ENCODE measurements around the gene LRP1B.

LRP1B gene

DNA sequence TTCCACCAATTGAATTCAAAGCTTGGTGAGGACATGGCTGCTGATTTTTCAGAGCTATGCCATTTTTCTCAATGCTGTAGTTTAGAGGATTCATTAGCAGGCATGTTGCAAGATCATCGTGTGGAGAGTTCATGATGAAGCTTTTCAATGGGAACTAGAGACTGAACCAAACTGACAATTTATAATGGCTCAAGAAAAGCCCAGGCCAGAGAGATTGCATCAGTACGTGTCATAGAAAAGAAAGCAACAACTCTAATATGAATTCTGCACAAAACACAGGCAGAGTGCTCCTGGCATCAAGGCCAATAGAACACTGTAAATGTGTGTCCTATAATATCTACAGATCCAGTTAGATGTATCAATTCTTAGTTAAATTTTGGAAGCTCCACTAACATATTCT, 477.6 kb downstream of the LRP1B start:
- DNase-seq, result no peak

DNA sequence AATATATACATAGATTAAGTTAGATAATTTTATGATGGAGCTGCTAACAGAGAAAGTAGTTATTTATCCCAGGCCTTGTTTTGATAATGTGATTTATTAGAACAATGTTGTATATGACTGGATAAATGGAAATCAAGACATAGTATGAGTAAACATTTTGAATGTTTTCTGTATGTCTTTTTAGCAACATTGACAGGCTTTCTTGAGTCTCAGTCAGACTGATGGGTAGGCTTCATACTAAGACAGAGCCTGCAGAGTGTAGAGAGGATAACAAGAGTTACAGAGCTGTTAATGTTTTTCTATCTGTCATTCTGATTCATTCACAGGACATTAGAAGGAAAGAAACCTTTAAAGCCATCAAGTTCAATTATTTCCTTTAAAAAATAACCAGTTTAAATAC, 478.5 kb downstream of the LRP1B start:
- no peak for DNase-seq

DNA sequence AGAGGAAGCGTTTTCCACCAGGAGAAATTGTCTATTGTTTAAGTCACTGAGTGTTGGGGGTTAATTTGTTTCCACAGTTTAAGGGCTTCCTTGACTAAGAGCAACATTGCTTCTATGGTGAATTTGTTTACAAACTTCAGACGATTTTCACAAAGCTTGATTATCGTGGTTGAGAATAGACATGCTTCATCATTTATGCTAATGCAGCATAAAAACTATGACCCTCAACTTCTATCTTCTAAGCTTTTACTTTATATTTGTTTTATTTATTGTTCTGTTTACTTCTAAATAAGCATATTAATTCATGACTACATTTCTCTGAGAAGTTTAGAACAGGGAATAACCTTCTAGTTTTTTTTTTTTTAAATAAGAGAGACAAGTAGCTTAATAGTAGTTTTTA, 483.5 kb downstream of the LRP1B start:
- no peak for DNase-seq

DNA sequence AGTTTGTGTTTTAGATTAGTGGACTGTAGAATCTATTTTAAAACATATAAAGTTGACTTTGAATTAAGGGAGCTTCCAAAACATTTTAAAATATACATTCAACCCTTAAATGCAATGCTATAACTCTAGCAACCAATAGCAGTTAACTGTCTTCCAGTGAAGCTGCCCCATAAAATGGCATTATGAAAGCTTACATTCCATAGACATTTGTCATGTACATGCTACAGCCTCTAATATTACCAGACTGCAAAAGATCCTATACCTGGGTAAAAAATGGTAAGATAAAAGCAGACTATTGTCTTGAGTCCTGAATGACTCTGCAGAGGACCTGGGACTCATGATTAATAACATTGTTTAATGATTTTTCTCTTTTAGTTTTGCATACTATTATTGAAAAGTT, 489.4 kb downstream of the LRP1B start:
- DNase-seq, result peak; percentile 50

DNA sequence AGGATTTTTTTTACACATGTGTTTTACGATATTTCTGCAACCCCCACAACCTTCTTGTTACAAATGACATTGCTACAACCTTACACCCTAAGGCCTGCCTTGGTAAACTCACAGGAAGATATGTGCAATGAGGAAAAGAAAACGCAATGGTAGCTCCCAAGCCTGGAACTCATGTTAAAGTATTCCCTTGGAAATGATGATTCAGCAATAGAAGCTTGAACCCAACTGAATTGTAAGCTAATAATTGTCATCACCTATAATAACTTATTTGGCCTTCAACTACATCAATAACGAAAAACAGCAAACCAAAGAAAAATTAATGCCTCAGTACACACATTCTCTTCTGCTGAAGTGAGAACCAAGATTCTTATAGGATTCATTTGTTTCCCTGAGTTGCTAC, 491.0 kb downstream of the LRP1B start:
- no peak for DNase-seq

DNA sequence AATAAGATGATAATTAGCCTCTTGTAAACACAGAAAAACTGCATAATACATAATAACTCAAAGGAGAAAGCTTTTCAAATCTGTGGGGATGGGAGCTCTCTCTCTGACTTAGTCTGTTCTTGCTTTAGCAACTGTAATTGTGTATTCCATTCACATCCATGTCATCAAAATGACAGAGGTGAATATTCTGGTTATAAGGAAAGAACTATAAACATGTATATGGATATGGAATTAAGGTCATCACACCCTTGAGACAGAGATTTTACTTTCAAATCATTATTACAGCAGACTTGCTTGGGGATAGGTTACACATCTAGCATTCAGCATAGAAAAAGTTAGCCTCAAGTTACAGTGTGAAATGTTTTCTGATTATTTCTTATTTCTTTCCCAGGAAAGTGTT, 497.7 kb downstream of the LRP1B start:
- DNase-seq, result no peak

DNA sequence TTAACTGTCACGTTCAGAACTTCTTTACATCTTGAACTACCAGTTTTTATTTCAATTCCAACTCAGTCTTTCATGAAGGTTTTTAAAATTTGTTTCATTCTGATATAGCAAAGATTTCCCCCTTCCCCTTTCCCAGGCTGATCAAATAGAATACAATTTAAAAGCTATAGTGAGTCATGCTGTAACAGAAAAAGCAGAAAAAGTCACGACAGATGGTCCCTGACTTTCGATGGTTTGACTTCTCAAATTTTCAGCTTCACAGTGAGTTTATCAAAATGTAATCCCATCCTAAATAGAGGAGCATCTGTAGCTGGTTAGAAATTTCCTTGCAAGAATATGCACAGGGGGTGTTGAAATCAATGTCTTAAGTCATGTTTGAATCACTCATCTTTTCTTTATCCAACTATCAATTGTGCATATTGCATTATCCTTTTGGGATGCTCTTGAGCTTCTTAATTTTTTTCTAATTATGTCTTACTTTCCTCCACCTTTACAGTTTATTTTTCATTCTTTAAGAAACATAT, 500.3 kb downstream of the LRP1B start:
- no peak for DNase-seq

DNA sequence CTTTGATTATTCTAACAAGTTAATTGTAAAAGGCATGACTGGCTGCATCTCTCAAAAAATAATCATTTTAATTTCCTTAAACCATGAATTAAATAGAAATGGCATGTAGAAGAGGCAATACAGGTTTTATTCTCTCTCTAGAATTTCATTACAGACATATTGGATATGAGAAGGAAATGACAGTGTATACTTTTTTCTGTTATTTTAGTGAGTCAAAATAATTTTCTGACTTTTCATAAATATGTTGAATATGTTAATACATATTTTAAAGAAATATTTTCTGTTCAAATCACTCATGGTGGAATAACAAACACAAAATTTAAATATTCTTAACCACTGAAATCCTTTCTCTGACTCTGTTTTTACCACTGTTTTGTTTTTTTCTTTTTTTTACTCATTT, 510.4 kb downstream of the LRP1B start:
- DNase-seq, result peak; percentile 57

DNA sequence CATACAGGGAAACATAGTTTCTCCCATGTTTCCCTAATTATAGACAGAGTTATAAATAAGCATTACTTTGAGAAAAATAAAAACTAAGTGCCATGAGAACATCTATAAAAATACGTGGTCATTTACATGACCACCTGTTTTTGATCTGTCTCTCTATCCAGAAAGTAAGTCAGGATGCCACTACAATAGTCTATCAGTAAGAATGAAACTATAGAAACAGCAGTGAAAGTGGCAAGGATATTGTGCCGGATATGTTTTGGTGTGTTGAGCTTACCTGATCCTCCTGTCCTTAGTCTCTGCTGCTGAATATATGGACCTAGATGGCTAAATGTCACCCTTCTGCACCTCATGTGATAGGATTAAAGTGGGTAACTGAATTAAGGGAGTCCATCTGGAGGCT, 512.4 kb downstream of the LRP1B start:
- no peak for DNase-seq

DNA sequence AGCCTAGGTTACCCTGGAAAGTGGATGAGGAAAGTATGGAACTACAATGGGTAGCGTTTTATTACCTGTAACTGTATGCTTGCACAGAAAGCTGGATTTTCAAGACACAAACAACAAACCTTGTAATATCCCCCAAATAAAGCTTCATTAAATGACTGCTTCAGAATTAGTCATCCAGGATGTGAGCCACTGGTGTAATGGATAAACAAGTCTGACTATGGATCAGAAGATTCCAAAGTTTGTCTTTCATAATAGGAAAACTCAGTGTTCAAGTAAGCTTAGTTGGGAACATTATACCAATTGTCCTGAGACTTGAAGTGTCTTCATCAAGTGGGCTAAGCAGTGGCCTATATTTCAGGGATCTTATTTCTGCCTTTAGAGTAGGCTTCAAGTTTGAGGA, 518.8 kb downstream of the LRP1B start:
- DNase-seq, result peak; percentile 42

DNA sequence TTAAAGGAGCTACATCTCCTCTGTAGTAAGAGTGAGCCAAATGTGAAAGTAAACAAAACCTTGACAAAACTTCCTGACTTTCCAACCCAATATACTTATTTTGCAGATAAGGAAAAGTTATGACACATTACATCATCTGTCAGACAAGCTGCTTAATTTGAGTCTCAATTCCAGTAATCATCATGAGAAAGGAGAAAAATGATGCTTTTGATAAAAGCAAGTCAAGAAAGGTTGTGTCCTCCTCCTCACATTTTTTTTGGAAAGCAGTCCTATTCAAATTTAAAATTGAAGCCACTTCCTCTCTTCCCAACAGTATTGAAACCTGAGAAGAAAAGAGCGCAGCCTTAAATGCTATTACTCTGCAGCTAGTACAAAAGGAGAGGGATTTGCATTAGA, 519.6 kb downstream of the LRP1B start:
- DNase-seq, result peak; percentile 19

DNA sequence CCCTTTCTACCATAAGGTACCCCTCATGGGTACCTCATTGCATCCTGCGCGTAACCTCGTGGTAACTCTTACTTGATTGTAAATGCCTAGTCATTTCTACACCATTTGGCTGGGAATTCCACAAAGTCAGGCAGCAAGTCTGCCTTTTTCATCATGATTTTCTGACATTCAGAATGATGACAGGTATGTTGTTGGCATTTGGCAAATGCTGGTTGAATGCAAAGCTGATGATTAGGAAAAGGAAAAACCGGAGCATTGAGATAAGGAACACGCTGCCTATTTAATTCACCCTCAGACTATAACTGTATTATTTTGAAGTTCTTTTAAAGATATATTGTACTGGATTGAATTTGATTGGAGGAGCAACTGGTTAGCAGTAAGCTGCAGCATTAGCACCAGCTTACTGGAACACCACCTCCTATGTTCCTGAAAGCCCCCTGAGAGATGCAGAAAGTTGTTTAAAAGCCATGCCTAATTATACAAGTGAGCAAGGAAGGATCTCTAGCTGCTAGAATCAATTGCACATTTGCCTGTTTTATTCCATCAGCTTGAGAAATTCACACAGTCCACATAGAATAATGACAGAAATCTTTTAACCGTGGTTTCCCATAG, 520.1 kb downstream of the LRP1B start:
- no peak for DNase-seq

DNA sequence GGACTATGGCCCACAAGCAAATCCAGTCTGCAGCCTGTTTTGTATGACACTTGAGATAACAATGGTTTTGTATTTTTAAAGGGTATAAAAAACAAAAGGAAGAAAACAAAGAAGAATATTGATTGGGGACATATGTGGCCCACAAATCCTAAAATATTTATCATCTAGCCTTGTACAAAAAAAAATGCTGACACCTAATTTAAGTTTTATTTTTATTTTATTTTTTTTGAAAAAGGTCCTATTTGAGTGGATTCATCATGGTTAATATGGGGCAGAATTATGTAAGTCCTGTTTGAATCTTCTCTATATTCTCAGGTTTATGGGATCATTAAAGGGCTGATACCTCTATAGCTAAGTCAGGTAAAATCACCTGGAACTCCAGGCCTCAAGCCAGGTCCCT, 525.7 kb downstream of the LRP1B start:
- DNase-seq, result no peak

DNA sequence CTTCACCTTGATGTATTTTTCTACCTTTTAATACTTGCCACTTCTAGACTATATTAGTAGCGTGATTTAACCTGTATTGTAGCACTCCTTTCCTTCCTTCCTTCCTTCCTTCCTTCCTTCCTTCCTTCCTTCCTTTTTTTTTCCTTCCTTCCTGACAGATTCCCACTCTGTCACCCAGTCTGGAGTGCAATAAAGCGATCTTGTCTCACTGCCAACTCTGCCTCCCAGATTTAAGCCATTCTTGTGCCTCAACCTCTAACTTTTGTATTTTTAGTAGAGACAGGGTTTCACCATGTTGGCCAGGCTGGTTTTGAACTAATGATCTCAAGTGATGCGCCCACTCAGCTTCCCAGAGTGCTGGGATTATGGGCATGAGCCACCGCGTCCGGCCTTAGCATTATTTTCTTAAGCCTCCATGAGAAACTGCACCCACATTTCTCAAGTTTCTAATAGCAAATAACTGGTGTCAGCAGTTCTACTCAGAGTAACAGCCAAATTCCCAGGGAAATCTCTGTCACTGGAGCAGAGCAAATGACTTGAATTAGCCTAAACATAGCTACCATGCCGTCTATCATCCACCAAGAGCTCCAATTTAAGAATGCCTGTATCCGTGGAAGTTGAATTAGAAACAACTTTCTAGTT, 529.2 kb downstream of the LRP1B start:
- no peak for DNase-seq

DNA sequence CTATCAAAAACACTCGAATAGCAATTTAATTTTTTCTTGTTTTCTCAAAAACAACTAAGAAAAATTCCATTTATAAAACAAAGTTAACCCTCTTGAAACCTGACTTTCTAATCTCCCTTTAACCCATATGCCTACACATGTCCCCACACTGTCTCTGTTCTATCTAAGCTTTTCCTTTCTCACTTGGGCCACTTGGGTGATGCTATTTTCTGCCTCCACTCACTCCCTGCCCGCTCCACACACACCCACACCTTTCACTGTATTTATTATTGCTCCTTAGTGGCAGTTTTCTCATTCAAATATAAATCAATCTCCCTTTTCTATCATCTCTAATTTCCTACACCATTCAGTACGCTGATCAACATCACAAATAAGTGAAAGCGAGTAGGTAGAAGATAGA, 531.1 kb downstream of the LRP1B start:
- no peak for DNase-seq

DNA sequence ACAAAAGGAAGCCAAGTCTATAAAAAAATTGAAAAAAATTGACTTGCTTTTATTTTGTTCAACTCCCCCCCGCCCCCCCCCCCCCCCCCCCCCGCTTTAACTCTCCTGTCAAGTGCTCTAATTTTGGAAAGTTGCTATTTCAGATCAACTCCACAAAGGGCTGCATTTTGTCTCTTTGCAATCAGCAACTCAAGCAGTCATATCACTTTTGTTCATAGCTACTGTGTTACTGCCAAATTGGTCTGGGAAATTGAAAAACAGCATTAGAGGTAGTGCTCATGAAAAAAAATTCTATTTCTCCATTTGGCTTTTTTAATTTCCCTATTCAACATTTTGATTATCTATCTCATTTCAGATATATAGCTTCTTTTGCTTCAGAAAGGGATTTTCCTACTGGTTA, 531.8 kb downstream of the LRP1B start:
- no peak for DNase-seq

DNA sequence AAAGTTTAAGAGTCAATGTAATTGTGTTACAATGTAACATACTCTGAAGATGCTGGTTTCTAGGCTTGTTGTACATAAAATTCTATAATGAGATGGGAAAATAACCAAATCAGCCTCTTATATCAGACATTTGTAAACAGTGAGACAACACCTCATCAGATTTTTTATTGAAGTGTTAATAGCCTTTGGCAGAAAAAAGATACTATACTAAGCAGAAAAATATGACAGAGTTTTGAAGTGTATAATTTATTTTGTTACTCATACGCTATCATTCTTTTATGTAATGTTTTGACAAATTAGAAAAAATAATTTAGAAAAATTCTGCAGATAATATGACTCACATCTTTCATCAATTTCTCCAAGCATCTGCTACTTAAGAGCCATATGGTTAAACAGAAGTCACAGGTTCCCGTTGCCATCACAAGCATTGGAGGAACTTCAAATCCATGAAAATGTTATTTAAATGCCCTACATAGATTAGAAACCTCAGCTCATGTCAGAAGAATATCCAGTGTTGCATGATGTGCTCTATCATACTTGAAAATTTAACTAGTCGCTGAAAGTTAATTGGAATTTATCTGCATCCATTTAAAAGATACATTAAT, 535.4 kb downstream of the LRP1B start:
- peak; percentile 26 for DNase-seq

DNA sequence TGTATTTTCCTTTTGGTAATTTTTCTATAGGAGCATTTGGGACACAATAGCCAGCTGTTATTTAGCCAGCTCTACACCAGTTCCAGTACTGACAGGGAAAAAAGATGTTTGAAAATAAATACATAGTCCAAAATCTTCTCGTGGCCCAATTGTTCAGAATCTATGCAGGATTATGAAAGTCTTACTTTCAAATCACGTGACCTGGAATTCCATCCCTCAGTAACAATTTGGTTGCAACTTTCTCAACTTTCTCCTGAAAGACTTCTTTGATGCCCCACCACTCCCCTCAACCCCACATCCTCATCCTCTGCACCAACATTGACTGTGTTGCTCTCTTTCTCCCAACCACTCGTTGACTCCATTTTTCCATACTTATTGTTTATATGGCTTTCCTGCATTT, 539.0 kb downstream of the LRP1B start:
- DNase-seq, result no peak

DNA sequence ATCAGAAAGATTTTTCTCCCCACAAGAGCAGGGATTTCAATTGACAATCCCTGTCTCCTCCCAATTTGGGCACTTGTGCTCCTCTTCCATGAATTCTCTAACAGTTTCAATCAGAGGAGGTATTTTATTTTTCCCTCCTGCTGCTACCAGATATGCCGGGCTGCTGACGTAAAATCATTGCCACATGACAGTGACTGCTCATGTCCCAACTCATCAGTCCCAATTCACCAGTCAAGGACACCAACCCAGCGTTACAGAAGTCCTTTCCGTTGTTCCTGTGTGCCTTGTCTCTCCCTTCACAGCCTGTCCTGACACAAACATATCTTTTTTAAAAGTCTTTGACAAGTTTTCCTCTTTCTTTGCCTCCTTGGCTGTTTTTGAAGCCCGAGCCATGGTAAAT, 540.2 kb downstream of the LRP1B start:
- no peak for DNase-seq

DNA sequence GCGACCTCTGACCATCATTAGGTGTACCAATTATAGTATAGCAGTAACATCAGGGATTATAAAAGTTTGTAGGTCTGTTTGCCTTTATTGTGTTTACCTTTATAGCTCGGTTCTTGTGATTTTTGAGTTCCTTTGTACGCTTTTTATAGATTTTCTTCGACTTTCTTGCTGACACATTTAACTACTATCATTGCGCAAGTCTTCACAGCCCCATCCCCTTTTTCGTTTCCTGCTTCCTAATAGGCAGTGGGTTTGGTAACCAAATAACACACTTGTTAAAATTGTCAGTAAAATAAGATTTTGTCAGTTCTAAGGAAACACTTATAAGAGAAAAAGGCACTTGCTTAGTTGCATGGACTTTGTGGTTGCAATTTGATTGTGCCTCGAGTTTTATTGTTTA, 541.5 kb downstream of the LRP1B start:
- no peak for DNase-seq

DNA sequence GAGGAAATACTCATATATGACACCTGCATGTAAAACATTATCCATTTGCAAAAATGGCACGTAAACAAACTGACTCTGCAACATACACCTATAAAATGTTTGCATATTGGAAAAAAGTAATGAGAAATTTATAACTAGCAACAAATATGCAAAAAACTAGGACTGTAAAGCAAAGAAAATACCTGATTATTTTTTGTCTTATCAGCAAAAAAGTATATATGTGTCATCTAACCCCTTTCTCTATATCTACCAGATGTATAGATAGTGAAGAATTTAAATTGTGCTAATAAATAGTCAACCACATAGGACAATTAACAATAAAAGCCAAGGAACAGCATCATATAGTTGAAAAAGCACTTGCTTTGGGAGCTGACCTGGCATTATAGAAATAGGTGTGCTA, 543.8 kb downstream of the LRP1B start:
- no peak for DNase-seq

DNA sequence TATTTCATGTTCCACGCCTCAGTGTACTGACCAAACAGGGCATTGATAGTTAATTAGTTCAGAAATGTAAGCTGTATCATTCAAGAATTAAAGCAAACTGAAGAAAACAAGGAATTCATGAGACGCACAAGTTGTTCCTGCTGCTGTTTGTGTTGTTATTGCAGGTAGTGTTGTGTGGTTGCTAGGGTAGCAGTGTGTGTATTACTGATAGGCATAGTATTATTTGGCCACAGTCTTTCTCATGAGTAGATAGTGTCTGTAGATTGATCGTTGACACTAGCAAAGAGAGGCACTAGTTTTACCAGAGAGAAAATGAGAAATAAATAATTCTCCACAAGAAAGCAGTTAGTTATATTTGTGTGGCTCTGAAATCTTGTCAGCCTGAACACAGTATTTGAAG, 548.6 kb downstream of the LRP1B start:
- no peak for DNase-seq

DNA sequence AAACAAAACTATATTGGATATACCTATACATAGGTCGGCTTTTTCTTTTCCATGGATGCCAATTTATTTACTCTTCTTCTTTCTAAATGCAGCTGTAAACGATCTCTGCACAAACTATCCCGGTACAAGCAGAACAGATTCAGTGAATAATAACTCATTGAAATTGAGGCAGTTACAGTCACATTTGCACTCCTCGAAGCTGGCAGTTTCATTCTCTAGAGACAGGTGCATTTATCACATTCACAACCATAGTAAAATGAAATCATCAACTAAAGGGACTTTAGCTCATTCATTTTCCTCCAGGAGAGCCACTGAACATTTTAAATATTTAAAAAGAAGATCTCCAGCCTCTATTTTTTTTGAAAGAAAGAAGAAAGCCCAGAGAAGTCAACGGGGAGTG, 551.7 kb downstream of the LRP1B start:
- no peak for DNase-seq

DNA sequence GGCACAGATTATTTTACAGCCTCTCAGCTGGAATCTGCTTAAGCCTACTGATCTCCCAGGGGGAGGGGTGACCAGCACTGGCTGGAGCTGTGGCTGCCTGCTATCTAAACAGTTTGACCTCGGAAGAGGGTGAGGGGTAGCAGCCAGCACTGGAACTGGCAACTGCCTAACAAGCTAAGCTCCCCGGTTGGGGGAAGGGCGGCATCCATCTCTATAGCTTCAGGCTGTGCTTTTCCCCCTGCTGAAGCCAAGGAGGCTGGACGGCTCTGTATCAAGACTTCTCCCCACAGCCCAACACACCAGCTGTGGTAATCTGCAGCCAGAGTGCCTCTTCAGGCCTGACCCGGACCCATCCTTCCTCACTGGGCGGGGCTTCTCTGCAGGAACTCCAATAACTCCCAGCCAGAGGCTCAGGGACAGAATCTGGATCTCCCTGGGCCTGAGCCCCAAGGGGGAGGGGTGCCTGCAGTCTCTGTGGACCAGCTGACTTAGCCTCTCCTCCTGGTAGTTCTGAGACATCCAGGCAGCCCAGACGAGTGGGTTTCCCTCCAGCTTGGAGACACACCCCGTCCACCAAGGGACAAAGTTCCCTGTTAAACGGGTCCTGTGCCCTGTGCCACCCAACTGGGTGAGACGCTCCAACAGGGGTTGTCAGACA, 560.2 kb downstream of the LRP1B start:
- DNase-seq, result peak; percentile 3
